ENCODE results near the gene CABLES1. TPM values are rescaled to one million over a fixed set of nuclear protein-coding genes. Genes with fewer than 3 reads are reported as not detected.

The CABLES1 gene
- total RNA-seq, 6 experiments from 2014 or later, result 7.4 to 21.5 (median 11.3) TPM

GRCh38 chr18:23178201-23178600 is 42.9 kb downstream of the CABLES1 start:
- DNase-seq (no peak), ATAC-seq (peak in 3 of 4 donors; percentile 3 to 14 (median 12))
- H3K9me3 ChIP-seq, result no peaks in the 10 kb centered on the region
- intact Hi-C loops (cut with DNase I), result no loop called here
- no peaks in the 10 kb centered on the region for H3K27me3 ChIP-seq
- H3K4me1 ChIP-seq, result peaks cover 0 to 19% (median 9%) of the 10 kb centered on the region in 4 donors
- TF ChIP-seq CTCF (IDR thresholded peaks at IDR 0.05) (no peak), POLR2A (IDR thresholded peaks at IDR 0.05) (no peak)
- H3K27ac ChIP-seq, result no peak overlapping the region
- H3K36me3 ChIP-seq, result no peaks in the 10 kb centered on the region
- WGBS (ENCODE audit: insufficient coverage, low coverage, low lambda C conversion rate, missing lambda C conversion rate), result 82% methylated on average over 4 of the region's 7 CpGs
- H3K4me3 ChIP-seq, result no peak overlapping the region

DNA sequence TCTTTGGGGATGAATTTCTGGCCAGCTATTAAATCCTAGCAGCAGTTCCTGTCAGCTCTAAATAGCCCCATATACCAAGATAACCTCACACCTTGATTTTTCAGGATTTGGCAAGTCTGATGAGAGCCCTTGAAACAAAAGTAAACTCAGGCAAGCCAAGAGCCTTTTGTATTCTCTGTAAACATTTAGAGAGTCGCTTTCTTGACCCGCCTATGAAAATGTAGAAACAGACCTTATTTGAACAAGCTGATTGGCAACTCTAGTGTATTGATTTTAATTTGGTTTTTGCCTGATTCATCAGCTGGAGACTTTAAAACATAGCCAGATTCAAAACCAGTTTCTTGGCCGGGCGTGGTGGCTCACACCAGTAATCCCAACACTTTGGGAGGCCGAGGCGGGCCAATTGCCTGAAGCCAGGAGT is 43.4 kb downstream of the CABLES1 start:
- no peak for TF ChIP-seq POLR2A (IDR thresholded peaks at IDR 0.05)
- TF ChIP-seq CTCF (IDR thresholded peaks at IDR 0.05), result no peak
- H3K9me3 ChIP-seq, result no peaks in the 10 kb centered on the region
- no peaks in the 10 kb centered on the region for H3K27me3 ChIP-seq
- intact Hi-C loops (cut with DNase I), result no loop called here
- no peak overlapping the region for H3K4me3 ChIP-seq
- no peaks in the 10 kb centered on the region for H3K36me3 ChIP-seq
- DNase-seq, result no peak
- 51% methylated on average over 6 of the region's 6 CpGs for WGBS (ENCODE audit: insufficient coverage, low coverage, low lambda C conversion rate, missing lambda C conversion rate)
- peak; percentile 60 to 81 (median 76) for ATAC-seq
- H3K4me1 ChIP-seq, result peaks cover 0 to 19% (median 9%) of the 10 kb centered on the region in 4 donors
- H3K27ac ChIP-seq, result peak overlapping the region in 1 of 3 donors; percentile 29

- ATAC-seq (peak; percentile 59 to 80 (median 70)), DNase-seq (peak; percentile 47 to 76 (median 74))
- WGBS (ENCODE audit: insufficient coverage, low coverage, low lambda C conversion rate, missing lambda C conversion rate), result 49% methylated on average over 4 of the region's 6 CpGs
- H3K27me3 ChIP-seq, result no peaks in the 10 kb centered on the region
- H3K27ac ChIP-seq, result peak overlapping the region in 1 of 3 donors; percentile 29
- TF ChIP-seq CTCF (IDR thresholded peaks at IDR 0.05), result no peak
- intact Hi-C loops (cut with DNase I), result no loop called here
- no peaks in the 10 kb centered on the region for H3K36me3 ChIP-seq
- H3K4me1 ChIP-seq, result peaks cover 0 to 19% (median 9%) of the 10 kb centered on the region in 4 donors
- H3K9me3 ChIP-seq, result no peaks in the 10 kb centered on the region
- H3K4me3 ChIP-seq, result no peak overlapping the region
Measured at GRCh38 chr18:23179416-23179815, 44.1 kb downstream of the CABLES1 start.

DNA sequence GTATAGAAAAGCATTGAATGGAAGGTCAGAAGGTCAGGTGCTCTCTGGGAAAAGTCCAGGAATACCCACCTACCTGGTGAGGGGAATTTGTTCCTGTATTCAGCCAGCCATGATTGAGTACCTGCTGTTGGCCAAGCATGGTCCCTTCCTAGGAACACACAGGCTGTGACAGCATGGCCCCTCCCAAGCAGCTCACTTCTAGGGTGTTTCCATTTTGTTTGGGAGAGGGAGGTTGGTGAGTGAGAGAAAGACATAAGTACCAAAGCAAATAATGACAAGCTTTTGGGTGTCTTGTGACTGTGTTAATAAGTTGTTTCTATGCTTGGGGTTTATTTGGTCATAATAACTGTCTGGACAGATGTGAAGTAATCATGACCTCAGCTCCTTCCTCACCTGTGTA is 46.3 kb downstream of the CABLES1 start:
- H3K4me3 ChIP-seq, result no peak overlapping the region
- TF ChIP-seq POLR2A (IDR thresholded peaks at IDR 0.05) (no peak), CTCF (IDR thresholded peaks at IDR 0.05) (no peak)
- ATAC-seq, result no peak
- no peaks in the 10 kb centered on the region for H3K9me3 ChIP-seq
- H3K27ac ChIP-seq, result no peak overlapping the region
- intact Hi-C loops (cut with DNase I), result no loop called here
- H3K4me1 ChIP-seq, result peaks cover 0 to 19% (median 9%) of the 10 kb centered on the region in 4 donors
- no peaks in the 10 kb centered on the region for H3K36me3 ChIP-seq
- DNase-seq, result no peak
- H3K27me3 ChIP-seq, result no peaks in the 10 kb centered on the region

GRCh38 chr18:23182606-23183005 is 47.3 kb downstream of the CABLES1 start:
- H3K27me3 ChIP-seq, result no peaks in the 10 kb centered on the region
- no peak overlapping the region for H3K4me3 ChIP-seq
- TF ChIP-seq CTCF (IDR thresholded peaks at IDR 0.05) (no peak), POLR2A (IDR thresholded peaks at IDR 0.05) (no peak)
- intact Hi-C loops (cut with DNase I), result no loop called here
- no peaks in the 10 kb centered on the region for H3K36me3 ChIP-seq
- no peak overlapping the region for H3K27ac ChIP-seq
- ATAC-seq, result no peak
- no peaks in the 10 kb centered on the region for H3K9me3 ChIP-seq
- no CpG with 5 or more reads among the region's 9 CpGs for WGBS (ENCODE audit: insufficient coverage, low coverage, low lambda C conversion rate, missing lambda C conversion rate)
- peaks cover 0 to 19% (median 9%) of the 10 kb centered on the region in 4 donors for H3K4me1 ChIP-seq
- no peak for DNase-seq
